Stimulated activated naive CD8-positive, alpha-beta T cell treated with anti-CD3 and anti-CD28 coated beads, Interleukin-15, Interleukin-2, amounts not matched to agents 100 U/mL and 50 U/mL, for 24 hours (primary cell): ENCODE data around the gene TGIF2.
"Not testable (repeated sequence)": the region's sequence is repeated elsewhere in the genome, so short reads cannot be mapped to it uniquely, and the experiment has no call there.

Experiments
- ATAC-seq: fragments of 150-1000 bp; cut with Tn5 transposase; one replicate; pipeline ENCODE4 v1.10.0; 2021
- DNase-seq: peaks from one replicate; pipeline ENCODE4 v3.0.0; 2021

The TGIF2 gene

GRCh38 chr20:36547186-36548005 is 26.0 kb upstream of the TGIF2 start:
- no peak for ATAC-seq

GRCh38 chr20:36548006-36548315 is 25.4 kb upstream of the TGIF2 start:
- DNase-seq (peak; percentile 13), ATAC-seq (no peak)

More at GRCh38 chr20:36547186-36548005, 26.0 kb upstream of the TGIF2 start:
- DNase-seq, result no peak

GRCh38 chr20:36548704-36549627 is 24.4 kb upstream of the TGIF2 start:
- DNase-seq (no peak), ATAC-seq (no peak)

GRCh38 chr20:36549628-36549941 is 23.8 kb upstream of the TGIF2 start:
- no peak for DNase-seq
- ATAC-seq, result no peak

- ATAC-seq (no peak), DNase-seq (no peak)
Measured at GRCh38 chr20:36549942-36550789, 23.2 kb upstream of the TGIF2 start.

- ATAC-seq, result no peak
- DNase-seq, result no peak
Measured at GRCh38 chr20:36550790-36551299, 22.6 kb upstream of the TGIF2 start.

- DNase-seq (no peak), ATAC-seq (no peak)
Measured at GRCh38 chr20:36555248-36555647, 18.1 kb upstream of the TGIF2 start.

GRCh38 chr20:36562724-36563123 is 10.7 kb upstream of the TGIF2 start:
- no peak for DNase-seq
- ATAC-seq, result no peak

GRCh38 chr20:36563374-36563773 is 10.0 kb upstream of the TGIF2 start:
- ATAC-seq (no peak), DNase-seq (no peak)

GRCh38 chr20:36564078-36564725 is 9.2 kb upstream of the TGIF2 start:
- not testable (repeated sequence) for ATAC-seq, DNase-seq

GRCh38 chr20:36564726-36565121 is 8.7 kb upstream of the TGIF2 start:
- not testable (repeated sequence) for DNase-seq, ATAC-seq

- DNase-seq, result no peak
- ATAC-seq, result no peak
Measured at GRCh38 chr20:36565520-36565919, 7.9 kb upstream of the TGIF2 start.

GRCh38 chr20:36569847-36570429 is 3.5 kb upstream of the TGIF2 start:
- no peak for ATAC-seq
- DNase-seq, result no peak

GRCh38 chr20:36571564-36572504 is 1.6 kb upstream of the TGIF2 start:
- DNase-seq (peak; percentile 31), ATAC-seq (no peak)

- peak; percentile 71 for DNase-seq
- peak; percentile 80 for ATAC-seq
Measured at GRCh38 chr20:36572701-36573102, 695 bp upstream of the TGIF2 start.

GRCh38 chr20:36573798-36574365 is 485 bp downstream of the TGIF2 start:
- DNase-seq, result peak; percentile 49
- no peak for ATAC-seq

GRCh38 chr20:36574366-36575135 is 1.2 kb downstream of the TGIF2 start:
- no peak for ATAC-seq
- peak; percentile 65 for DNase-seq

GRCh38 chr20:36576081-36576445 is 2.7 kb downstream of the TGIF2 start:
- no peak for DNase-seq
- ATAC-seq, result no peak
